Prostate gland (tissue), 2 donors: ENCODE measurements around the gene HOATZ. TPM values are rescaled to one million over a fixed set of nuclear protein-coding genes. Genes with fewer than 3 reads are reported as not detected.

Experiments
- DNase-seq: peaks from one replicate; pipeline ENCODE4 v3.0.0-alpha.2; 2019; ENCODE audit warnings: low spot score
- H3K27ac ChIP-seq, 2 donors: fragments of 200-600 bp; sonication (generic); 2 replicates each; pipeline ENCODE4 v1.5.1; 2017 to 2019
- H3K27me3 ChIP-seq: fragments of 200-600 bp; sonication (generic); replicated peaks from 2 replicates; pipeline ENCODE4 v1.5.1; 2019; ENCODE audit not compliant: insufficient read depth
- H3K36me3 ChIP-seq, 2 donors: fragments of 200-600 bp; sonication (generic); 1 replicate in 1 of 2; 2 replicates in 1 of 2; pipeline versions ENCODE4 v1.5.1 to v1.8.1; 2017 to 2019
- H3K4me1 ChIP-seq: fragments of 200-600 bp; sonication (generic); replicated peaks from 2 replicates; pipeline ENCODE4 v1.5.1; 2019
- H3K4me3 ChIP-seq, 2 donors: fragments of 200-600 bp; sonication (generic); 2 replicates each; pipeline ENCODE4 v1.5.1; 2017 to 2019
- H3K9me3 ChIP-seq: fragments of 200-600 bp; sonication (generic); 2 replicates; pipeline ENCODE4 v1.5.1; 2017
- POLR2A ChIP-seq: fragments of 450-650 bp; IDR thresholded peaks from one replicate; pipeline ENCODE4 v1.6.1; 2016; ENCODE audit warnings: antibody characterized with exemption, mild to moderate bottlenecking
- POLR2AphosphoS5 ChIP-seq: sonication (generic); formaldehyde crosslinking; IDR thresholded peaks from one replicate; pipeline ENCODE4 v1.6.1; 2017; ENCODE audit warnings: antibody characterized with exemption
- WGBS: methylation state at CpG from one replicate; pipeline ENCODE4 v1.1.5; 2018; 5-methylcytosine and 5-hydroxymethylcytosine counted together
- intact Hi-C: fragments of 100-400 bp; cut with DNase I; formaldehyde crosslinking; loops from one replicate; pipeline ENCODE4 v1.14.2; 2022
- total RNA-seq, 2 donors: library from RNA; depleted of rRNA; stranded (reverse); fragments of >200 nt; gene quantifications; one replicate each; pipeline ENCODE4 v1.1.0, GENCODE V29; 2016
- TF ChIP-seq, protein P1 (sequence below), 4 experiments: fragments of 200-600 bp in 2 of 4; fragments of 450-650 bp in 2 of 4; sonication (generic) in 2 of 4; IDR thresholded peaks; 1 replicate in 3 of 4; 2 replicates in 1 of 4; pipeline ENCODE4 v1.5.1; 2016 to 2019; ENCODE audit warnings: antibody characterized with exemption in 4 of 4, mild to moderate bottlenecking in 2 of 4, moderate library complexity in 2 of 4

The HOATZ gene
- total RNA-seq, 2 donors from 2014 or later, result 1.0 TPM; not detected in 1

DNA sequence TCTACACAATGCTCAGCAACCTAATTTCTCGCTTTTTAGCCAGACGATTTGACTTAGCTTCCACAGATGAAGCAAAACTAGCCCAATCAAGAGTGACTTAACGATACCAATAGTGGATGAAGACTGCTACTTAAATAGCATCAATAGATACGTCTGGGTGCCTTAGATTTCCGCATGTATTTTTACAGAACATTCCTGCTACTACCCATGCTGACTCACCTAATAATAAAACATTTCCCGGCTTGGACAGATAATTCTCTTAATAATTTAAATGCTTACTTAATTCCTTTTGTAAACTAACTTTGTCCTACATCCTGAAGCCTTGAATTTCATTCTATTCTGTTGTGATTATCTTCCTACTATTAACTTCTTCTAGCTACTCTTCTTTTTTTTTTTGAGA is 20.7 kb downstream of the HOATZ start:
- H3K4me1 ChIP-seq, result no peaks in the 10 kb centered on the region
- no peaks in the 10 kb centered on the region for H3K36me3 ChIP-seq
- no peak for DNase-seq
- H3K9me3 ChIP-seq, result no peaks in the 10 kb centered on the region
- H3K27ac ChIP-seq, result no peak overlapping the region
- TF ChIP-seq, protein P1, sequence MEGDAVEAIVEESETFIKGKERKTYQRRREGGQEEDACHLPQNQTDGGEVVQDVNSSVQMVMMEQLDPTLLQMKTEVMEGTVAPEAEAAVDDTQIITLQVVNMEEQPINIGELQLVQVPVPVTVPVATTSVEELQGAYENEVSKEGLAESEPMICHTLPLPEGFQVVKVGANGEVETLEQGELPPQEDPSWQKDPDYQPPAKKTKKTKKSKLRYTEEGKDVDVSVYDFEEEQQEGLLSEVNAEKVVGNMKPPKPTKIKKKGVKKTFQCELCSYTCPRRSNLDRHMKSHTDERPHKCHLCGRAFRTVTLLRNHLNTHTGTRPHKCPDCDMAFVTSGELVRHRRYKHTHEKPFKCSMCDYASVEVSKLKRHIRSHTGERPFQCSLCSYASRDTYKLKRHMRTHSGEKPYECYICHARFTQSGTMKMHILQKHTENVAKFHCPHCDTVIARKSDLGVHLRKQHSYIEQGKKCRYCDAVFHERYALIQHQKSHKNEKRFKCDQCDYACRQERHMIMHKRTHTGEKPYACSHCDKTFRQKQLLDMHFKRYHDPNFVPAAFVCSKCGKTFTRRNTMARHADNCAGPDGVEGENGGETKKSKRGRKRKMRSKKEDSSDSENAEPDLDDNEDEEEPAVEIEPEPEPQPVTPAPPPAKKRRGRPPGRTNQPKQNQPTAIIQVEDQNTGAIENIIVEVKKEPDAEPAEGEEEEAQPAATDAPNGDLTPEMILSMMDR (IDR thresholded peaks at IDR 0.05), result no peak
- no peak for TF ChIP-seq POLR2AphosphoS5
- no peak for TF ChIP-seq POLR2A
- H3K4me3 ChIP-seq, result no peak overlapping the region
- 70% methylated on average over 6 of the region's 6 CpGs for WGBS
- intact Hi-C loops, result no loop called here
- H3K27me3 ChIP-seq, result no peaks in the 10 kb centered on the region

DNA sequence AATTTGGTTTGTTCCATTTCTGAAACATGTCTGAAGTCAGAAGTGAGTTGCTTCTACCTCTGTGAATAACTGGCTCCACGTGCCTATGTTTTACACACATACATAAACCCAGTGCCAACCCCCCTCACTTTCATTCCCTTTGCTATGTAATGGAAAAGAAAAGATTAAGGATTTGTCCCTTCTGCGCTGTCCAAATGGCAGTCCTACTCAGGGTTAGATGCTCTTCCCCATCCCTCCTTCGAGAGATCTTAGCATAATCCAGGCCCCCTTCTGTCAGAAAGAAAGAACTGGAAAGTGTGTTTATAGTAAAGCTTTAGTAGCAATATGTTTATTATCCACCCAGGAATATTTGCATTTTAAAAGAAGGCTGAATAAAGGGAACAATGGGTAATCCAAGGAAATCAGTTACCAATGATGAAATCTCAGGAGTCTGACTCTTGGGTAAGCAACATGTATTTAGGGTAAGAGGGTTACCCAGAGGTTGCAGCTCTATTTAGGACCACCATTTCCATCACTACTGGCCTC is 22.8 kb downstream of the HOATZ start:
- intact Hi-C loops, result no loop called here
- H3K27me3 ChIP-seq, result no peaks in the 10 kb centered on the region
- TF ChIP-seq POLR2AphosphoS5 (no peak), POLR2A (no peak)
- TF ChIP-seq, protein P1 (IDR thresholded peaks at IDR 0.05), result no peak
- H3K4me1 ChIP-seq, result no peaks in the 10 kb centered on the region
- no peak overlapping the region for H3K27ac ChIP-seq
- H3K9me3 ChIP-seq, result no peaks in the 10 kb centered on the region
- DNase-seq, result no peak
- 69% methylated on average over 3 of the region's 3 CpGs for WGBS
- no peaks in the 10 kb centered on the region for H3K36me3 ChIP-seq
- no peak overlapping the region for H3K4me3 ChIP-seq

DNA sequence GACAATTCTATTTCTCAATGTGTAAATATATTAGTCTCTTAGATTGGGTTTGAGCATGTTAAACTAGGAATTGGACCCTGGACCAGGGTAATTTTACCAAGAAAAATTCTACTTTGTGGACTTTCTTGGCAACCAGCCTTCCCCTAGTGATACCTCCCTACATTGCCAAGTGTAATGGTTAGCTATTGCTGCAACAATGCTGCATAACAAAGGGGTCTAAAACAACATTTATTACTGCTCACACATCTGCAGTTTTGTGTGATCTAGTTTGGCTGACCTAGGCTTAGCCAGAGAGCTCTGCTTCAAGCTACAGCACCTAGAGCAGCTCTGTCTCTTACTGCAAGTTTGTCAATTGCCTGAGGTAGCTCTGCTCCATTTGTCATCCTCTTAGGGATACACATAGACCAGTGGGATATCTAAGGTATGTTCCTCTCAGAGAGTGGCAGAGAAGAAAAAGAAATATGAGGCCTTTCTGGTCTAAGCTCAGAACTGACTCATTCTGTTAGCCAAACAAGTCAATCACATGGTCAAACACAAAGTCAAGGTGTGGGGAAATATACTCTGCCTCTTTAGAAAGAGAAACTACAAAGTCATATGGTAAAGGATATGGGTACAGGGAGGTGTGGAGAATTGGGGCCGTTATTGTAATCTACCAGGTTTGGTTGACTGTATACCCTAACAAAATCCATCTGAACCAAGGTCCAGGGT is 24.0 kb downstream of the HOATZ start:
- intact Hi-C loops, result no loop called here
- DNase-seq, result no peak
- H3K36me3 ChIP-seq, result no peaks in the 10 kb centered on the region
- TF ChIP-seq POLR2A, result no peak
- TF ChIP-seq POLR2AphosphoS5, result no peak
- TF ChIP-seq, protein P1 (IDR thresholded peaks at IDR 0.05), result no peak
- H3K4me1 ChIP-seq, result no peaks in the 10 kb centered on the region
- no peak overlapping the region for H3K27ac ChIP-seq
- H3K4me3 ChIP-seq, result no peak overlapping the region
- 97% methylated on average over 1 of the region's 1 CpG for WGBS
- H3K9me3 ChIP-seq, result no peaks in the 10 kb centered on the region
- no peaks in the 10 kb centered on the region for H3K27me3 ChIP-seq

DNA sequence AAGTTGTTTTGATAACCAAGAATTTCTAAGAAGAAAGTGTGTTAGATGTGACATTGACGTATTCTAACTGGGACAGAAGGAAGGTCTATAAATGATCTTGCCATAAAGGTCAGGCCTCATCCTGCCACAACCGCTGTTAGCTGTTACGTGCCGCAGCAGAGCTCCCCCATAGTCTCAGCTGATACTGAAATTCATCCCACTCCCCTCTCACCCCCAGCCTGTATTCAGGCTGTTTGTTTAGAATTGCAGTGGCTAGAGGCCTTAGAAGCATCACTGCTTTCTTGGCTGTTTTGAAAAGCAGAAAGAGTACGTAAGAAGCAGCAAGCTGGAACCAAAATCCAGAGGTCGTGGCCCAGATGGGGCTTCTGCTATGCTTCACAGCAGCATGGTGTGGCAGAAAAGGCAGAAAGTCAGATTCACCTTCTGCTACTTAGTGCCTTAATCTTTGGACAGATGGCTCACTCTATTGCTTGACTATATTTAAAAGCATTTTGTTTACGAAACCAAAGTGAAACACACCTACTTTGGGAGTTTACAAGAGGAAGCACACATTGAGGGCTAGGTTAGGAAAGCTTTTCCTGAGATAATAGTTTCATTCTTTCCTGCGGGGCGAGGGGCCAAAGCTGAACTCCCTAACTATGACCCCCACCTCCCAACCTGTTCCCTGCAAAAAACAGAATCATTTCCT is 25.0 kb downstream of the HOATZ start:
- peak overlapping the region in 1 of 2 donors; percentile 48 for H3K4me3 ChIP-seq
- H3K27ac ChIP-seq, result peak overlapping the region in 1 of 2 donors; percentile 72
- no peak for DNase-seq
- H3K4me1 ChIP-seq, result no peaks in the 10 kb centered on the region
- intact Hi-C loops, result no loop called here
- H3K27me3 ChIP-seq, result no peaks in the 10 kb centered on the region
- 75% methylated on average over 9 of the region's 9 CpGs for WGBS
- TF ChIP-seq POLR2AphosphoS5 (no peak), POLR2A (no peak)
- TF ChIP-seq, protein P1 (IDR thresholded peaks at IDR 0.05), result no peak
- H3K9me3 ChIP-seq, result no peaks in the 10 kb centered on the region
- no peaks in the 10 kb centered on the region for H3K36me3 ChIP-seq
